SK-N-SH treated with all-trans-retinoic acid at 6 μM for 48 hours (cell line): ENCODE data around the gene AGBL5.
A peak's percentile ranks its signal among the peaks of the same experiment; 100 is the strongest.

Source experiments
- ATAC-seq: fragments of 200-7000 bp; cut with Tn5 transposase; 3 replicates; pipeline ENCODE4 v1.9.1; 2020; ENCODE audit warnings: mild to moderate bottlenecking, moderate library complexity
- ARNTL ChIP-seq: fragments of 450-650 bp; formaldehyde crosslinking; IDR thresholded peaks from 2 replicates; pipeline ENCODE4 v1.5.0; 2020; ENCODE audit warnings: low read depth, mild to moderate bottlenecking, moderate library complexity, borderline replicate concordance
- ESRRG ChIP-seq: fragments of 250-450 bp; sonication (Bioruptor Pico); IDR thresholded peaks from 2 replicates; pipeline ENCODE4 v1.6.1; 2021; ENCODE audit warnings: mild to moderate bottlenecking
- GLIS3 ChIP-seq: fragments of 250-450 bp; sonication (Bioruptor Pico); IDR thresholded peaks from 2 replicates; pipeline ENCODE4 v1.5.0; 2020; ENCODE audit warnings: mild to moderate bottlenecking, moderate library complexity
- ISL1 ChIP-seq: fragments of 250-450 bp; sonication (Bioruptor Pico); IDR thresholded peaks from 2 replicates; pipeline ENCODE4 v2.1.2; 2022; ENCODE audit warnings: mild to moderate bottlenecking, moderate library complexity
- OSR1 ChIP-seq: fragments of 250-450 bp; sonication (Bioruptor Pico); IDR thresholded peaks from 2 replicates; pipeline ENCODE4 v1.8.0; 2022; ENCODE audit warnings: moderate library complexity, mild to moderate bottlenecking, inconsistent platforms
- PPARA ChIP-seq: fragments of 250-450 bp; sonication (Bioruptor Pico); IDR thresholded peaks from 2 replicates; pipeline ENCODE4 v1.5.0; 2020; ENCODE audit warnings: mild to moderate bottlenecking, borderline replicate concordance
- RARB ChIP-seq: fragments of 250-450 bp; sonication (Bioruptor Pico); IDR thresholded peaks from 2 replicates; pipeline ENCODE4 v1.8.0; 2021; ENCODE audit warnings: mild to moderate bottlenecking, moderate library complexity
- SNAI2 ChIP-seq: fragments of 250-450 bp; sonication (Bioruptor Pico); IDR thresholded peaks from 2 replicates; pipeline ENCODE4 v1.5.0; 2020; ENCODE audit warnings: mild to moderate bottlenecking, moderate library complexity
- TCF4 ChIP-seq: fragments of 250-450 bp; sonication (Bioruptor Pico); IDR thresholded peaks from 2 replicates; pipeline ENCODE4 v1.8.0; 2021; ENCODE audit warnings: mild to moderate bottlenecking, moderate library complexity, borderline replicate concordance
- ZFP30 ChIP-seq: fragments of 450-650 bp; formaldehyde crosslinking; IDR thresholded peaks from 2 replicates; pipeline ENCODE4 v1.5.0; 2022; ENCODE audit warnings: mild to moderate bottlenecking, moderate library complexity
- ZNF70 ChIP-seq: fragments of 450-650 bp; formaldehyde crosslinking; IDR thresholded peaks from 2 replicates; pipeline ENCODE4 v1.5.0; 2020; ENCODE audit warnings: mild to moderate bottlenecking, moderate library complexity
- ZNF8 ChIP-seq: fragments of 450-650 bp; formaldehyde crosslinking; IDR thresholded peaks from 2 replicates; pipeline ENCODE4 v1.5.0; 2020; ENCODE audit warnings: mild to moderate bottlenecking, moderate library complexity
- TF ChIP-seq, protein P1 (sequence below): fragments of 250-450 bp; sonication (Bioruptor Pico); IDR thresholded peaks from 2 replicates; pipeline ENCODE4 v1.5.1; 2020; ENCODE audit warnings: low read depth, mild to moderate bottlenecking, moderate library complexity
- TF ChIP-seq, protein P2 (sequence below): fragments of 250-450 bp; sonication (Bioruptor Pico); IDR thresholded peaks from 2 replicates; pipeline ENCODE4 v1.8.0; 2021; ENCODE audit warnings: low read depth, mild to moderate bottlenecking, moderate library complexity, borderline replicate concordance
- TF ChIP-seq, protein P3 (sequence below): fragments of 250-450 bp; sonication (Bioruptor Pico); IDR thresholded peaks from 2 replicates; pipeline ENCODE4 v1.5.0; 2020; ENCODE audit warnings: mild to moderate bottlenecking, moderate library complexity
- TF ChIP-seq, protein P4 (sequence below): fragments of 250-450 bp; sonication (Bioruptor Pico); IDR thresholded peaks from 2 replicates; pipeline ENCODE4 v1.5.1; 2021; ENCODE audit warnings: mild to moderate bottlenecking, moderate library complexity
- TF ChIP-seq, protein P5 (sequence below): fragments of 250-450 bp; sonication (Bioruptor Pico); IDR thresholded peaks from 2 replicates; pipeline ENCODE4 v1.8.0; 2020; ENCODE audit warnings: mild to moderate bottlenecking, moderate library complexity, borderline replicate concordance

Gene AGBL5

DNA sequence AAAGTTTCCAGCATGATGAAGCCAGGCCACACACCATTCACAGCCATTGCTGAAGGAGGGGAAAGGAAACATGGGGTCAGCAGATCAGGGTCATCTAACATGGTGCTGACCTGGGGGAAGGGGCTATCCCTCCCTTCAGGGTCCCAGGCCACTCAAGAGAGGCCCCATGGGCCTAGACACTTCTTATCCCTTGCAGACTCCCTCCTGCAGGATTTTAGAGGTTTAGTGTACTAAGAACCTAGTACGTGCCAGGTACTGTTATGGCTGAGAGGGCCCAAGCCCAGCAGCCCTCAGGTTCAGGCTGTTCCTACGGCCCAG, 43.9 kb downstream of the AGBL5 start:
- TF ChIP-seq ZNF70 (CRISPR knock-in tag), result no peak
- TF ChIP-seq ZFP30 (CRISPR knock-in tag), result no peak
- TF ChIP-seq, protein P1, sequence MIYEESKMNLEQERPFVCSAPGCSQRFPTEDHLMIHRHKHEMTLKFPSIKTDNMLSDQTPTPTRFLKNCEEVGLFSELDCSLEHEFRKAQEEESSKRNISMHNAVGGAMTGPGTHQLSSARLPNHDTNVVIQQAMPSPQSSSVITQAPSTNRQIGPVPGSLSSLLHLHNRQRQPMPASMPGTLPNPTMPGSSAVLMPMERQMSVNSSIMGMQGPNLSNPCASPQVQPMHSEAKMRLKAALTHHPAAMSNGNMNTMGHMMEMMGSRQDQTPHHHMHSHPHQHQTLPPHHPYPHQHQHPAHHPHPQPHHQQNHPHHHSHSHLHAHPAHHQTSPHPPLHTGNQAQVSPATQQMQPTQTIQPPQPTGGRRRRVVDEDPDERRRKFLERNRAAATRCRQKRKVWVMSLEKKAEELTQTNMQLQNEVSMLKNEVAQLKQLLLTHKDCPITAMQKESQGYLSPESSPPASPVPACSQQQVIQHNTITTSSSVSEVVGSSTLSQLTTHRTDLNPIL (CRISPR knock-in tag), result no peak
- no peak for TF ChIP-seq PPARA
- no peak for TF ChIP-seq ESRRG (CRISPR knock-in tag)
- TF ChIP-seq ARNTL (CRISPR knock-in tag), result no peak
- TF ChIP-seq ISL1 (CRISPR knock-in tag), result no peak
- TF ChIP-seq, protein P2, sequence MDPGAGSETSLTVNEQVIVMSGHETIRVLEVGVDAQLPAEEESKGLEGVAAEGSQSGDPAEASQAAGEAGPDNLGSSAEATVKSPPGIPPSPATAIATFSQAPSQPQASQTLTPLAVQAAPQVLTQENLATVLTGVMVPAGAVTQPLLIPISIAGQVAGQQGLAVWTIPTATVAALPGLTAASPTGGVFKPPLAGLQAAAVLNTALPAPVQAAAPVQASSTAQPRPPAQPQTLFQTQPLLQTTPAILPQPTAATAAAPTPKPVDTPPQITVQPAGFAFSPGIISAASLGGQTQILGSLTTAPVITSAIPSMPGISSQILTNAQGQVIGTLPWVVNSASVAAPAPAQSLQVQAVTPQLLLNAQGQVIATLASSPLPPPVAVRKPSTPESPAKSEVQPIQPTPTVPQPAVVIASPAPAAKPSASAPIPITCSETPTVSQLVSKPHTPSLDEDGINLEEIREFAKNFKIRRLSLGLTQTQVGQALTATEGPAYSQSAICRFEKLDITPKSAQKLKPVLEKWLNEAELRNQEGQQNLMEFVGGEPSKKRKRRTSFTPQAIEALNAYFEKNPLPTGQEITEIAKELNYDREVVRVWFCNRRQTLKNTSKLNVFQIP (CRISPR knock-in tag), result no peak
- ATAC-seq, result no peak

DNA sequence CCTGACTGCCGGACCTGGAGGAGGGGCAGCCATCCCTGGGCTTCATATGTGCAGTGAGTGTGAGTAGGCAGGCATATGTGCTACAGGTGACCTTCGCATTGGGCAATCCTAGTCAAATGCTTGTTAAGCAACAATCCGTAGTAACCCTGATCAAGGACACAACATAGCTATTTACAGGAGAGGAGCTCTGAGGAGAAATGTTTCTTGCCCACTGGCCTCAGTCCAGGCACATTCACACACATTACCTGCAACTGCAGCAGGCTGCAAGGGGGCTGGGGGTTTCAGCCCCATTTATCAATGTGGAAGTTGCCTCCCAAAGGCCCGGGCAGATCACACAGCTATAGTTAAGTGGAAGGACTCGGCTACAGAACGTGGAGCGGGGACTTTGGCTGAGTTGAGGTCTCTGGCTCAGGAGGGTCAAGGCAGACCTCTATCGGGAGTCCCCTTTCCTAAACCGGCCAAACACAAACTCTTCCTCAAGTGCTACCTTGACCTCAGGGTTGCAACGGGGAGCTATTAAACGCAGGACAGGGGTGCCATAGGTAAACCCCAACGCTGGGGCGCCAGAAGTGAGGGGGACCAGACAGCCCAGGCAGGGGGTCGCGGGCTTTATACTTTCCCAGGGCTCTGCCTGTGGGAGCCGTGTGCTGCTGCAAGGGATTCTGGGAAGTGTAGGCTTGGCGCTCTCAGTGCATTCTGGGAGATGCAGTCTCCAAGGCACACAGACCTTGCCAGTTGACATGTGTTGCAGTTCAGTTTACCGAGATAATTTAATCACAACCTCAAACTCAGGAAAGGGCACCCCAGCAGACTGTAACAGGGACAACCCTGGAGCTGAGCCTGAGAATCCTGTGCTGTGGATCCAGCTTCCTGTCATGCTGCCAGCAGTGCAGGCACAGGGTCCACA, 44.5 kb downstream of the AGBL5 start:
- peak; percentile 93 for ATAC-seq
- TF ChIP-seq GLIS3 (CRISPR knock-in tag) (0 out of 2 replicates have a peak, but pooled peaks have one; percentile 8), SNAI2 (no peak), TCF4 (CRISPR knock-in tag) (0 out of 2 replicates have a peak, but pooled peaks have one; percentile 37), ZFP30 (CRISPR knock-in tag) (no peak), PPARA (no peak)
- TF ChIP-seq, protein P3, sequence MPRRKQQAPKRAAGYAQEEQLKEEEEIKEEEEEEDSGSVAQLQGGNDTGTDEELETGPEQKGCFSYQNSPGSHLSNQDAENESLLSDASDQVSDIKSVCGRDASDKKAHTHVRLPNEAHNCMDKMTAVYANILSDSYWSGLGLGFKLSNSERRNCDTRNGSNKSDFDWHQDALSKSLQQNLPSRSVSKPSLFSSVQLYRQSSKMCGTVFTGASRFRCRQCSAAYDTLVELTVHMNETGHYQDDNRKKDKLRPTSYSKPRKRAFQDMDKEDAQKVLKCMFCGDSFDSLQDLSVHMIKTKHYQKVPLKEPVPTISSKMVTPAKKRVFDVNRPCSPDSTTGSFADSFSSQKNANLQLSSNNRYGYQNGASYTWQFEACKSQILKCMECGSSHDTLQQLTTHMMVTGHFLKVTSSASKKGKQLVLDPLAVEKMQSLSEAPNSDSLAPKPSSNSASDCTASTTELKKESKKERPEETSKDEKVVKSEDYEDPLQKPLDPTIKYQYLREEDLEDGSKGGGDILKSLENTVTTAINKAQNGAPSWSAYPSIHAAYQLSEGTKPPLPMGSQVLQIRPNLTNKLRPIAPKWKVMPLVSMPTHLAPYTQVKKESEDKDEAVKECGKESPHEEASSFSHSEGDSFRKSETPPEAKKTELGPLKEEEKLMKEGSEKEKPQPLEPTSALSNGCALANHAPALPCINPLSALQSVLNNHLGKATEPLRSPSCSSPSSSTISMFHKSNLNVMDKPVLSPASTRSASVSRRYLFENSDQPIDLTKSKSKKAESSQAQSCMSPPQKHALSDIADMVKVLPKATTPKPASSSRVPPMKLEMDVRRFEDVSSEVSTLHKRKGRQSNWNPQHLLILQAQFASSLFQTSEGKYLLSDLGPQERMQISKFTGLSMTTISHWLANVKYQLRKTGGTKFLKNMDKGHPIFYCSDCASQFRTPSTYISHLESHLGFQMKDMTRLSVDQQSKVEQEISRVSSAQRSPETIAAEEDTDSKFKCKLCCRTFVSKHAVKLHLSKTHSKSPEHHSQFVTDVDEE (CRISPR knock-in tag), result 0 out of 2 replicates have a peak, but pooled peaks have one; percentile 24
- TF ChIP-seq, protein P4, sequence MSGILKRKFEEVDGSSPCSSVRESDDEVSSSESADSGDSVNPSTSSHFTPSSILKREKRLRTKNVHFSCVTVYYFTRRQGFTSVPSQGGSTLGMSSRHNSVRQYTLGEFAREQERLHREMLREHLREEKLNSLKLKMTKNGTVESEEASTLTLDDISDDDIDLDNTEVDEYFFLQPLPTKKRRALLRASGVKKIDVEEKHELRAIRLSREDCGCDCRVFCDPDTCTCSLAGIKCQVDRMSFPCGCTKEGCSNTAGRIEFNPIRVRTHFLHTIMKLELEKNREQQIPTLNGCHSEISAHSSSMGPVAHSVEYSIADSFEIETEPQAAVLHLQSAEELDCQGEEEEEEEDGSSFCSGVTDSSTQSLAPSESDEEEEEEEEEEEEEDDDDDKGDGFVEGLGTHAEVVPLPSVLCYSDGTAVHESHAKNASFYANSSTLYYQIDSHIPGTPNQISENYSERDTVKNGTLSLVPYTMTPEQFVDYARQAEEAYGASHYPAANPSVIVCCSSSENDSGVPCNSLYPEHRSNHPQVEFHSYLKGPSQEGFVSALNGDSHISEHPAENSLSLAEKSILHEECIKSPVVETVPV (CRISPR knock-in tag), result no peak

DNA sequence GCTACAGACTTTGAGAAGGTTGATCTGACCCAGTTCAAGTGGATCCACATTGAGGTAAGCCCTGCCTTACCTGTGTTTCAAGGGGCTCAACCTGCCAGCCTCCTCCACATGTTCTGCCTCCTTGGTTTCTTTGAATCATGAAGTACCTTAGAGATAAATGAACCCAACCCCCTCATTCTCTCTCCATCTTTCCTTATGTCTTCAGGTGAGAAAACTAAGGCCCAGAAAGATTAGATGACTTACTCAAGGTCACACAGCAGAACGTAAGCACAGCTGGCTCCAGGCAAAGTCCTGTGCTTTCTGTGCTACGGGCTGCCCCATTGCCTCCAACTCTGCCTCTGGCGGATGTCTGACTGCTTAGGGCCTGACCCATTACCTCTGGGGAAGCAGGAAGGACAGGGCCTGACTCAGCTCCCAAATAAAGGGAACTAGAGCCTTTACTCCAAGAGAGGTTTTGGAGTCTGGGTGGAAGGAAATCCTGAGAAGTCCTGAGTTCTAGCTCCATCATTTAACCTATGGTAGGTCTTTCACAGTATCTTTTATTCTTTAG, 45.4 kb downstream of the AGBL5 start:
- TF ChIP-seq PPARA, result no peak
- TF ChIP-seq, protein P5, sequence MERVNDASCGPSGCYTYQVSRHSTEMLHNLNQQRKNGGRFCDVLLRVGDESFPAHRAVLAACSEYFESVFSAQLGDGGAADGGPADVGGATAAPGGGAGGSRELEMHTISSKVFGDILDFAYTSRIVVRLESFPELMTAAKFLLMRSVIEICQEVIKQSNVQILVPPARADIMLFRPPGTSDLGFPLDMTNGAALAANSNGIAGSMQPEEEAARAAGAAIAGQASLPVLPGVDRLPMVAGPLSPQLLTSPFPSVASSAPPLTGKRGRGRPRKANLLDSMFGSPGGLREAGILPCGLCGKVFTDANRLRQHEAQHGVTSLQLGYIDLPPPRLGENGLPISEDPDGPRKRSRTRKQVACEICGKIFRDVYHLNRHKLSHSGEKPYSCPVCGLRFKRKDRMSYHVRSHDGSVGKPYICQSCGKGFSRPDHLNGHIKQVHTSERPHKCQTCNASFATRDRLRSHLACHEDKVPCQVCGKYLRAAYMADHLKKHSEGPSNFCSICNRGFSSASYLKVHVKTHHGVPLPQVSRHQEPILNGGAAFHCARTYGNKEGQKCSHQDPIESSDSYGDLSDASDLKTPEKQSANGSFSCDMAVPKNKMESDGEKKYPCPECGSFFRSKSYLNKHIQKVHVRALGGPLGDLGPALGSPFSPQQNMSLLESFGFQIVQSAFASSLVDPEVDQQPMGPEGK (CRISPR knock-in tag), result no peak
- ATAC-seq, result no peak

DNA sequence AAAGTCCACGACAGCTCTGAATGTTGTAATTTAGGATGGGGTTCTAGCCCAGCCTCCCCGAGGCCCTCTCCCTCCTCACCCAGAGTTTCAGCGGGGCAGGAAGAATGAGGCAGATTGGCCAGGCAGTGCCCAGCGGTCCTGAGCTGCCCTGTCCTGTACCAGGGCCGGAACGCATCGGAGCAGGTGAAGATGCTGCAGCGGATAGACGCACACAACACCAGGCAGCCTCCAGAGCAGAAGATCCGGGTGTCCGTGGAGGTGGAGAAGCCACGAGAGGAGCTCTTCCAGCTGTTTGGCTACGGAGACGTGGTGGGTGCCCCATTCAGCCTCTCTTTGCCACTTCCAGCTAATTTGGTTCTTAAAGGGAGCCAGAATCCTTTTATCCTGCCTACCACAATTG, 45.9 kb downstream of the AGBL5 start:
- no peak for TF ChIP-seq RARB (CRISPR knock-in tag)
- TF ChIP-seq, protein P2 (CRISPR knock-in tag), result no peak
- no peak for TF ChIP-seq OSR1 (CRISPR knock-in tag)
- no peak for TF ChIP-seq ZNF8 (CRISPR knock-in tag)
- no peak for TF ChIP-seq GLIS3 (CRISPR knock-in tag)
- ATAC-seq, result no peak
